Esophagus muscularis mucosa (tissue), 4 donors: ENCODE measurements around the gene SEC16A. TPM values are rescaled to one million over a fixed set of nuclear protein-coding genes. Genes with fewer than 3 reads are reported as not detected.

Experiments used
- DNase-seq: peaks from one replicate; pipeline ENCODE4 v3.0.0-alpha.2; 2017; ENCODE audit errors: extremely low spot score
- H3K27ac ChIP-seq, 4 donors: fragments of 200-600 bp; sonication (generic); replicated peaks in 1 of 4; 1 replicate in 3 of 4; 2 replicates in 1 of 4; pipeline ENCODE4 v1.5.1; 2016 to 2019; ENCODE audit warnings: mild to moderate bottlenecking in 1 of 4
- H3K27me3 ChIP-seq, 4 donors: fragments of 200-600 bp; sonication (generic); one replicate each; pipeline versions ENCODE4 v1.5.1 to v1.6.0; 2016 to 2019
- H3K36me3 ChIP-seq, 4 donors: fragments of 200-600 bp; sonication (generic); one replicate each; pipeline ENCODE4 v1.5.1; 2016 to 2019
- H3K4me1 ChIP-seq, 4 donors: fragments of 200-600 bp; sonication (generic); one replicate each; pipeline ENCODE4 v1.5.1; 2016 to 2019
- H3K4me3 ChIP-seq, 4 donors: fragments of 200-600 bp; sonication (generic); 1 replicate in 2 of 4; 2 replicates in 2 of 4; pipeline ENCODE4 v1.5.1; 2016 to 2019; ENCODE audit warnings: mild to moderate bottlenecking in 4 of 4, moderate library complexity in 1 of 4
- H3K9me3 ChIP-seq, 4 donors: fragments of 200-600 bp; sonication (generic); 1 replicate in 3 of 4; 2 replicates in 1 of 4; pipeline ENCODE4 v1.5.1; 2016 to 2019
- EP300 ChIP-seq: sonication (generic); formaldehyde crosslinking; IDR thresholded peaks from one replicate; pipeline ENCODE4 v1.6.1; 2017; ENCODE audit warnings: antibody characterized with exemption
- POLR2A ChIP-seq: fragments of 450-650 bp; IDR thresholded peaks from one replicate; pipeline ENCODE4 v1.6.1; 2017; ENCODE audit warnings: antibody characterized with exemption, moderate library complexity, mild to moderate bottlenecking, low read depth
- POLR2AphosphoS5 ChIP-seq, 2 donors: sonication (generic); formaldehyde crosslinking; IDR thresholded peaks; one replicate each; pipeline ENCODE4 v1.6.1; 2017; ENCODE audit warnings: antibody characterized with exemption in 2 of 2
- WGBS: methylation state at CpG from one replicate; pipeline ENCODE4 v1.1.5; 2018; 5-methylcytosine and 5-hydroxymethylcytosine counted together
- intact Hi-C: fragments of 100-400 bp; cut with DNase I; formaldehyde crosslinking; loops from one replicate; pipeline ENCODE4 v1.15.1; 2023
- small RNA-seq, 3 donors: library from RNA; depleted of rRNA; stranded (forward); fragments of <200 nt; gene quantifications; one replicate each; pipeline ENCODE3, GENCODE V24; 2016
- total RNA-seq, 4 donors: library from RNA; depleted of rRNA; stranded (reverse); fragments of >200 nt; gene quantifications; one replicate each; pipeline versions ENCODE4 v1.1.0 to v1.2.1, GENCODE V29; 2016
- TF ChIP-seq, protein P1 (sequence below), 3 experiments: fragments of 200-600 bp in 2 of 3; fragments of 450-650 bp in 1 of 3; sonication (generic) in 2 of 3; IDR thresholded peaks; one replicate each; pipeline ENCODE4 v1.5.1; 2017 to 2019; ENCODE audit warnings: antibody characterized with exemption in 3 of 3, mild to moderate bottlenecking in 2 of 3, moderate library complexity in 1 of 3

The SEC16A gene
- total RNA-seq, 4 donors from 2014 or later = 43.2 to 62.3 (median 51.3) TPM

- H3K4me1 ChIP-seq = peaks cover 12 to 15% (median 15%) of the 10 kb centered on the region in 4 donors
- intact Hi-C loops = loop anchor here (5.0 kb wide), 1 partner anchor 57 kb away; no protein-coding TSS in a partner anchor
- WGBS = 92% methylated on average over 9 of the region's 21 CpGs
- H3K9me3 ChIP-seq = no peaks in the 10 kb centered on the region
- TF ChIP-seq EP300 = no peak
- TF ChIP-seq, protein P1, sequence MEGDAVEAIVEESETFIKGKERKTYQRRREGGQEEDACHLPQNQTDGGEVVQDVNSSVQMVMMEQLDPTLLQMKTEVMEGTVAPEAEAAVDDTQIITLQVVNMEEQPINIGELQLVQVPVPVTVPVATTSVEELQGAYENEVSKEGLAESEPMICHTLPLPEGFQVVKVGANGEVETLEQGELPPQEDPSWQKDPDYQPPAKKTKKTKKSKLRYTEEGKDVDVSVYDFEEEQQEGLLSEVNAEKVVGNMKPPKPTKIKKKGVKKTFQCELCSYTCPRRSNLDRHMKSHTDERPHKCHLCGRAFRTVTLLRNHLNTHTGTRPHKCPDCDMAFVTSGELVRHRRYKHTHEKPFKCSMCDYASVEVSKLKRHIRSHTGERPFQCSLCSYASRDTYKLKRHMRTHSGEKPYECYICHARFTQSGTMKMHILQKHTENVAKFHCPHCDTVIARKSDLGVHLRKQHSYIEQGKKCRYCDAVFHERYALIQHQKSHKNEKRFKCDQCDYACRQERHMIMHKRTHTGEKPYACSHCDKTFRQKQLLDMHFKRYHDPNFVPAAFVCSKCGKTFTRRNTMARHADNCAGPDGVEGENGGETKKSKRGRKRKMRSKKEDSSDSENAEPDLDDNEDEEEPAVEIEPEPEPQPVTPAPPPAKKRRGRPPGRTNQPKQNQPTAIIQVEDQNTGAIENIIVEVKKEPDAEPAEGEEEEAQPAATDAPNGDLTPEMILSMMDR (IDR thresholded peaks at IDR 0.05) = no peak
- no peak for TF ChIP-seq POLR2AphosphoS5 (IDR thresholded peaks at IDR 0.05)
- TF ChIP-seq POLR2A = no peak
- no peaks in the 10 kb centered on the region for H3K27me3 ChIP-seq
- H3K4me3 ChIP-seq = no peak overlapping the region
- DNase-seq = no peak
- H3K36me3 ChIP-seq = peaks cover 49 to 89% (median 81%) of the 10 kb centered on the region in 4 donors
- H3K27ac ChIP-seq = no peak overlapping the region
These were observed 88.4 kb downstream of the SEC16A start for GRCh38 chr9:136394312-136395019.

DNA sequence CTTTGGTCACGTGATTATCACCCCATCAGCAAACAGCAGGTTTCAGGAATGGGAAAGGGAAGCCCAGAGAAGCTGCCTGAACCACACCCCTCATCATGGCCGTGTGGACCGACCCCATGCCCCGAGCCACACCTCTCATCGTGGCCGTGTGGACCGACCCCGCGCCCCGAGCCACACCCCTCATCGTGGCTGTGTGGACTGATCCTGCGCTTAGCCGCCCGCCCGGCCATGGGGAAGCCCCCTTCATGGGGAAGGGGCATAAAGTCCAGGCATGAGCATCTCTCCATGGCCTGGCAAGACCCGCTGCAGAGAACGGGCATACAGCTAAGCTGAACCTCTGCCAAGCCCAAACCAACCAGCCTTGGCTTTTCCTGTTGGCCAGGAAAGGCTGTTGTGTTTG is 89.3 kb downstream of the SEC16A start:
- no peaks in the 10 kb centered on the region for H3K27me3 ChIP-seq
- DNase-seq = no peak
- TF ChIP-seq EP300 (no peak), POLR2AphosphoS5 (IDR thresholded peaks at IDR 0.05) (no peak), POLR2A (no peak)
- TF ChIP-seq, protein P1 (IDR thresholded peaks at IDR 0.05) = no peak
- no peak overlapping the region for H3K4me3 ChIP-seq
- WGBS = 78% methylated on average over 6 of the region's 17 CpGs
- peaks cover 2 to 6% (median 5%) of the 10 kb centered on the region in 4 donors for H3K4me1 ChIP-seq
- no peak overlapping the region for H3K27ac ChIP-seq
- intact Hi-C loops = no loop called here
- no peaks in the 10 kb centered on the region for H3K9me3 ChIP-seq
- H3K36me3 ChIP-seq = peaks cover 50 to 98% (median 89%) of the 10 kb centered on the region in 4 donors

DNA sequence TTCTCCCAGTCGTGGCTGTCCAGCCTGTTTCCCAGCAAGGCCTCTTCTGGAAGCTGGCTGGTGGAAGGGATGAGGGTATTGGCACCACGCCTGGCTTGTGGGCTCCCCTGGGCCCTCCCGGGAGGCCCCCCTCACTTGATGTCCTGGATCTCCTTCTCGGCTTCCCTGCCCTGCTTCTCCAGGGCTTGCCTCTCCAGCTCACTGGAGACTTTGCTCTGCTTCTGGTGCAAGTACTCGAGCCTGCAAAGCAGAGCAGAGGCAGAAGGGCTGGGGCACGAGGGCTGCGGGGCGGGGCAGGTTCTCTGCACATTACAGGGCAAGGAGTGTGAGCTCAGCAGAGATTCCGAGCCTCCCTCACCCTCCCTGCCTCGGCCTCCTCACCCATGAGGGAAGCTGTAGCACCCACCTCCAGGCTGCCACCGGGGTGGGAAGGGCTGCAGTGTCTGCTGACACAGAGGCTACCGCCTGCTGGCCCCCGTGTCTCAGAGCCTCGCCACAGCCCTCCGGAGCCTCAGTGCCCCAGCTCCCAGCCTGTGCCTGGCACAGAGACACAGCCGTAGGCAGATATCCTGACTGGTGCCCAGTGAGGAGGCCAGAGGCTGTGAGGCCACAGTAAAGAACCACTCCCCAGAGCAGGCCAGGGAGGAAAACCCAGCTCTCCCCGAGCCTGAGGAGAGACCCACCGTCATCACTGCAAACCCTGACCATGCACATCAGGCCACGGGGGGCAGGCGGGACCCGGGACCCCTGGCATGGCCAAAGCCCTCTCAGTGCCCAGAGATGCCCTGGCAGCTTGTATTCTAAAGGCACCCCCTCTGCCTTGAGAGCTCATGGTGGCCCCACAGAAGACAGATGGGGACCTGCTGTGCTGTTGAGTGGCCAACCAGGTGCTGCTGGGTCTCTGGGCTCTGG is 90.0 kb downstream of the SEC16A start:
- no peak for TF ChIP-seq POLR2AphosphoS5 (IDR thresholded peaks at IDR 0.05)
- no peak for TF ChIP-seq EP300
- TF ChIP-seq, protein P1 (IDR thresholded peaks at IDR 0.05) = no peak
- TF ChIP-seq POLR2A = no peak
- Histone ChIP-seq H3K4me3 (no peak overlapping the region), H3K9me3 (no peaks in the 10 kb centered on the region), H3K27ac (no peak overlapping the region), H3K4me1 (no peaks in the 10 kb centered on the region), H3K36me3 (peaks cover 55 to 99% (median 91%) of the 10 kb centered on the region in 4 donors), H3K27me3 (no peaks in the 10 kb centered on the region)
- intact Hi-C loops = no loop called here
- WGBS = 84% methylated on average over 18 of the region's 21 CpGs
- no peak for DNase-seq

GRCh38 chr9:136391737-136392537 is 90.9 kb downstream of the SEC16A start:
- Histone ChIP-seq H3K27me3 (no peaks in the 10 kb centered on the region), H3K36me3 (peaks cover 60 to 99% (median 91%) of the 10 kb centered on the region in 4 donors), H3K9me3 (no peaks in the 10 kb centered on the region), H3K4me1 (no peaks in the 10 kb centered on the region), H3K4me3 (no peak overlapping the region), H3K27ac (no peak overlapping the region)
- no peak for DNase-seq
- TF ChIP-seq, protein P1 (IDR thresholded peaks at IDR 0.05) = no peak
- TF ChIP-seq POLR2AphosphoS5 (IDR thresholded peaks at IDR 0.05) = no peak
- no peak for TF ChIP-seq EP300
- TF ChIP-seq POLR2A = no peak
- 90% methylated on average over 17 of the region's 28 CpGs for WGBS
- intact Hi-C loops = no loop called here

Small RNA genes lying within 50 kb of the gene (small RNA-seq; reads per million reads assigned to genes)
- 0 reads per million in 3 donors for gene MIR4673

Other genes starting within 250 kb of the SEC16A start
- 1 to 10 TPM; 5.4 to 7.6 (median 6.3) TPM for gene QSOX2, start 237.2 kb downstream of the SEC16A start, total RNA-seq
- not detected for gene CCDC187, start 178.9 kb downstream of the SEC16A start, total RNA-seq
- 10 to 100 TPM in 3 of 4 donors, 1 to 10 TPM in 1; 8.3 to 18.5 (median 16.3) TPM for gene GPSM1, start 155.5 kb downstream of the SEC16A start, total RNA-seq
- 10 to 100 TPM; 29.5 to 41.3 (median 35.8) TPM for gene DNLZ, start 119.3 kb downstream of the SEC16A start, total RNA-seq
- gene CARD9, start 109.4 kb downstream of the SEC16A start, total RNA-seq = 1 to 10 TPM; 1.2 to 4.2 (median 1.9) TPM
- 1 to 10 TPM; 3.3 to 8.4 (median 4.9) TPM for gene SNAPC4, start 82.9 kb downstream of the SEC16A start, total RNA-seq
- 10 to 100 TPM; 26.2 to 44.8 (median 37.6) TPM for gene ENTR1, start 72.4 kb downstream of the SEC16A start, total RNA-seq
- 10 to 100 TPM; 22.8 to 43.9 (median 35.0) TPM for gene PMPCA, start 72.4 kb downstream of the SEC16A start, total RNA-seq
- 10 to 100 TPM in 2 of 4 donors, 1 to 10 TPM in 2; 8.4 to 17.1 (median 12.5) TPM for gene INPP5E, start 43.2 kb downstream of the SEC16A start, total RNA-seq
- gene NOTCH1, start 63.0 kb upstream of the SEC16A start, total RNA-seq = 10 to 100 TPM; 48.6 to 90.6 (median 58.8) TPM
- gene EGFL7, start 179.9 kb upstream of the SEC16A start, total RNA-seq = 100 to 1,000 TPM in 1 of 4 donors, 10 to 100 TPM in 3; 33.2 to 134 (median 78.7) TPM
- 10 to 100 TPM; 22.0 to 52.8 (median 39.3) TPM for gene AGPAT2, start 204.4 kb upstream of the SEC16A start, total RNA-seq
- 10 to 100 TPM in 3 of 4 donors, 1 to 10 TPM in 1; 6.6 to 27.8 (median 21.5) TPM for gene DIPK1B, start 229.5 kb upstream of the SEC16A start, total RNA-seq